ENCODE results near the gene SPATC1L. TPM values are rescaled to one million over a fixed set of nuclear protein-coding genes. Genes with fewer than 3 reads are reported as not detected.

Gene SPATC1L
- total and polyA plus RNA-seq, 2 of the 8 experiments (the other 6 are each of a cell fraction or from before 2014, with no cell fraction given) = 24.9 to 50.0 TPM

DNA sequence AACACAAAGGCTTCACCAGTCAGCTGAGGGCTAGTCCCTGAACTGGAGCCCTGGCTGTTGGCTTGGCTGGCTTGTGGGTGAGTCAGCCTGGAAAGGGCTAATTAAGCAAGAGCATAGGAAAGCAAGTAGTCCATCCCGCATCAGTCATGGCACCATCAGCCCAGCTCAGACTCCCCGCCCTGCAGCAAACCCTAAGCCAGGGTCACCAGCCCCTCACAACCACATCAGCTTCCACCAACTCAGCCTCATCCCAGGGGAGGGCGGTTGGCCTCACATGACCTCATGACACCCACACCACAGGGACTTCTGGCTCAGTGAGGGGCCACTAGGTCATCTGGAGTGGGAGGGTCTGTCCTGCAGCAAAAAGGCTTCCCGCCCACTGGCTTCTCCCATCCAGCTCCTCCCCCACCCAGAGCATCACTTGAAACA, 7.0 kb upstream of the SPATC1L start (continued):
- TF ChIP-seq, protein P1, sequence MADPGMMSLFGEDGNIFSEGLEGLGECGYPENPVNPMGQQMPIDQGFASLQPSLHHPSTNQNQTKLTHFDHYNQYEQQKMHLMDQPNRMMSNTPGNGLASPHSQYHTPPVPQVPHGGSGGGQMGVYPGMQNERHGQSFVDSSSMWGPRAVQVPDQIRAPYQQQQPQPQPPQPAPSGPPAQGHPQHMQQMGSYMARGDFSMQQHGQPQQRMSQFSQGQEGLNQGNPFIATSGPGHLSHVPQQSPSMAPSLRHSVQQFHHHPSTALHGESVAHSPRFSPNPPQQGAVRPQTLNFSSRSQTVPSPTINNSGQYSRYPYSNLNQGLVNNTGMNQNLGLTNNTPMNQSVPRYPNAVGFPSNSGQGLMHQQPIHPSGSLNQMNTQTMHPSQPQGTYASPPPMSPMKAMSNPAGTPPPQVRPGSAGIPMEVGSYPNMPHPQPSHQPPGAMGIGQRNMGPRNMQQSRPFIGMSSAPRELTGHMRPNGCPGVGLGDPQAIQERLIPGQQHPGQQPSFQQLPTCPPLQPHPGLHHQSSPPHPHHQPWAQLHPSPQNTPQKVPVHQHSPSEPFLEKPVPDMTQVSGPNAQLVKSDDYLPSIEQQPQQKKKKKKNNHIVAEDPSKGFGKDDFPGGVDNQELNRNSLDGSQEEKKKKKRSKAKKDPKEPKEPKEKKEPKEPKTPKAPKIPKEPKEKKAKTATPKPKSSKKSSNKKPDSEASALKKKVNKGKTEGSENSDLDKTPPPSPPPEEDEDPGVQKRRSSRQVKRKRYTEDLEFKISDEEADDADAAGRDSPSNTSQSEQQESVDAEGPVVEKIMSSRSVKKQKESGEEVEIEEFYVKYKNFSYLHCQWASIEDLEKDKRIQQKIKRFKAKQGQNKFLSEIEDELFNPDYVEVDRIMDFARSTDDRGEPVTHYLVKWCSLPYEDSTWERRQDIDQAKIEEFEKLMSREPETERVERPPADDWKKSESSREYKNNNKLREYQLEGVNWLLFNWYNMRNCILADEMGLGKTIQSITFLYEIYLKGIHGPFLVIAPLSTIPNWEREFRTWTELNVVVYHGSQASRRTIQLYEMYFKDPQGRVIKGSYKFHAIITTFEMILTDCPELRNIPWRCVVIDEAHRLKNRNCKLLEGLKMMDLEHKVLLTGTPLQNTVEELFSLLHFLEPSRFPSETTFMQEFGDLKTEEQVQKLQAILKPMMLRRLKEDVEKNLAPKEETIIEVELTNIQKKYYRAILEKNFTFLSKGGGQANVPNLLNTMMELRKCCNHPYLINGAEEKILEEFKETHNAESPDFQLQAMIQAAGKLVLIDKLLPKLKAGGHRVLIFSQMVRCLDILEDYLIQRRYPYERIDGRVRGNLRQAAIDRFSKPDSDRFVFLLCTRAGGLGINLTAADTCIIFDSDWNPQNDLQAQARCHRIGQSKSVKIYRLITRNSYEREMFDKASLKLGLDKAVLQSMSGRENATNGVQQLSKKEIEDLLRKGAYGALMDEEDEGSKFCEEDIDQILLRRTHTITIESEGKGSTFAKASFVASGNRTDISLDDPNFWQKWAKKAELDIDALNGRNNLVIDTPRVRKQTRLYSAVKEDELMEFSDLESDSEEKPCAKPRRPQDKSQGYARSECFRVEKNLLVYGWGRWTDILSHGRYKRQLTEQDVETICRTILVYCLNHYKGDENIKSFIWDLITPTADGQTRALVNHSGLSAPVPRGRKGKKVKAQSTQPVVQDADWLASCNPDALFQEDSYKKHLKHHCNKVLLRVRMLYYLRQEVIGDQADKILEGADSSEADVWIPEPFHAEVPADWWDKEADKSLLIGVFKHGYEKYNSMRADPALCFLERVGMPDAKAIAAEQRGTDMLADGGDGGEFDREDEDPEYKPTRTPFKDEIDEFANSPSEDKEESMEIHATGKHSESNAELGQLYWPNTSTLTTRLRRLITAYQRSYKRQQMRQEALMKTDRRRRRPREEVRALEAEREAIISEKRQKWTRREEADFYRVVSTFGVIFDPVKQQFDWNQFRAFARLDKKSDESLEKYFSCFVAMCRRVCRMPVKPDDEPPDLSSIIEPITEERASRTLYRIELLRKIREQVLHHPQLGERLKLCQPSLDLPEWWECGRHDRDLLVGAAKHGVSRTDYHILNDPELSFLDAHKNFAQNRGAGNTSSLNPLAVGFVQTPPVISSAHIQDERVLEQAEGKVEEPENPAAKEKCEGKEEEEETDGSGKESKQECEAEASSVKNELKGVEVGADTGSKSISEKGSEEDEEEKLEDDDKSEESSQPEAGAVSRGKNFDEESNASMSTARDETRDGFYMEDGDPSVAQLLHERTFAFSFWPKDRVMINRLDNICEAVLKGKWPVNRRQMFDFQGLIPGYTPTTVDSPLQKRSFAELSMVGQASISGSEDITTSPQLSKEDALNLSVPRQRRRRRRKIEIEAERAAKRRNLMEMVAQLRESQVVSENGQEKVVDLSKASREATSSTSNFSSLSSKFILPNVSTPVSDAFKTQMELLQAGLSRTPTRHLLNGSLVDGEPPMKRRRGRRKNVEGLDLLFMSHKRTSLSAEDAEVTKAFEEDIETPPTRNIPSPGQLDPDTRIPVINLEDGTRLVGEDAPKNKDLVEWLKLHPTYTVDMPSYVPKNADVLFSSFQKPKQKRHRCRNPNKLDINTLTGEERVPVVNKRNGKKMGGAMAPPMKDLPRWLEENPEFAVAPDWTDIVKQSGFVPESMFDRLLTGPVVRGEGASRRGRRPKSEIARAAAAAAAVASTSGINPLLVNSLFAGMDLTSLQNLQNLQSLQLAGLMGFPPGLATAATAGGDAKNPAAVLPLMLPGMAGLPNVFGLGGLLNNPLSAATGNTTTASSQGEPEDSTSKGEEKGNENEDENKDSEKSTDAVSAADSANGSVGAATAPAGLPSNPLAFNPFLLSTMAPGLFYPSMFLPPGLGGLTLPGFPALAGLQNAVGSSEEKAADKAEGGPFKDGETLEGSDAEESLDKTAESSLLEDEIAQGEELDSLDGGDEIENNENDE (IDR thresholded peaks at IDR 0.05; ENCODE audit: insufficient replicate concordance, low read length) = no peak
